Putamen (tissue), 1 donor: ENCODE measurements around the gene GAGE2A.
"Not testable (repeated sequence)": the region's sequence is repeated elsewhere in the genome, so short reads cannot be mapped to it uniquely, and the experiment has no call there.

Experiments used
- DNase-seq: peaks from one replicate; pipeline ENCODE4 v3.0.0-alpha.2; 2016; ENCODE audit warnings: low spot score

GAGE2A gene

GRCh38 chrX:49589196-49589595 lies at the start of gene GAGE2A:
Gene GAGE2A (plus strand): TSS chrX:49589496. CDS start chrX:49590651, 1,155 bp downstream.
- not testable (repeated sequence) for DNase-seq

DNA sequence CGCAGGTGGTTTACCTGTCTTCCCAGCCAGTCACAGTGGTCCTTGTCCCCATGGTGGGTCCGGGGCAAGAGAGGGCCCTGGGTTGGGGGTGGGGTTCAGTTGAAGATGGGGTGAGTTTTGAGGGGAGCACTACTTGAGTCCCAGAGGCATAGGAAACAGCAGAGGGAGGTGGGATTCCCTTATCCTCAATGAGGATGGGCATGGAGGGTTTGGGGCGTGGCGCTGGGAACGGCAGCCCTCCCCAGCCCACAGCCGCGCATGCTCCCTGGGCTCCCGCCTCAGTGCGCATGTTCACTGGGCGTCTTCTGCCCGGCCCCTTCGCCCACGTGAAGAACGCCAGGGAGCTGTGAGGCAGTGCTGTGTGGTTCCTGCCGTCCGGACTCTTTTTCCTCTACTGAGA lies 47.9 kb upstream of the GAGE2A start, which contains the start of gene GAGE12D:
TSS of gene GAGE12D (plus strand) at position 301 of the 400 bp plus-strand sequence. CDS start 1,155 bp downstream, outside the sequence.
- not testable (repeated sequence) for DNase-seq

GRCh38 chrX:49550989-49551388 lies 38.3 kb upstream of the GAGE2A start, which contains the start of gene GAGE12E:
Gene GAGE12E (plus strand): TSS chrX:49551289. CDS start chrX:49552444, 1,155 bp downstream.
- DNase-seq: not testable (repeated sequence)

DNA sequence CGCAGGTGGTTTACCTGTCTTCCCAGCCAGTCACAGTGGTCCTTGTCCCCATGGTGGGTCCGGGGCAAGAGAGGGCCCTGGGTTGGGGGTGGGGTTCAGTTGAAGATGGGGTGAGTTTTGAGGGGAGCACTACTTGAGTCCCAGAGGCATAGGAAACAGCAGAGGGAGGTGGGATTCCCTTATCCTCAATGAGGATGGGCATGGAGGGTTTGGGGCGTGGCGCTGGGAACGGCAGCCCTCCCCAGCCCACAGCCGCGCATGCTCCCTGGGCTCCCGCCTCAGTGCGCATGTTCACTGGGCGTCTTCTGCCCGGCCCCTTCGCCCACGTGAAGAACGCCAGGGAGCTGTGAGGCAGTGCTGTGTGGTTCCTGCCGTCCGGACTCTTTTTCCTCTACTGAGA lies 28.8 kb upstream of the GAGE2A start, which contains the start of gene GAGE12F:
TSS of gene GAGE12F (plus strand) at position 301 of the 400 bp plus-strand sequence. CDS start 1,155 bp downstream, outside the sequence.
- not testable (repeated sequence) for DNase-seq

GRCh38 chrX:49568728-49569127 lies 20.6 kb upstream of the GAGE2A start:
- DNase-seq: not testable (repeated sequence)

GRCh38 chrX:49569152-49569551 lies 20.1 kb upstream of the GAGE2A start:
- not testable (repeated sequence) for DNase-seq

GRCh38 chrX:49570100-49570499 lies 19.2 kb upstream of the GAGE2A start, which contains the start of gene GAGE12G:
Gene GAGE12G (plus strand): TSS chrX:49570400. CDS start chrX:49571555, 1,155 bp downstream.
- DNase-seq: not testable (repeated sequence)

- DNase-seq: not testable (repeated sequence)
These were observed 9.6 kb upstream of the GAGE2A start, which contains the start of gene GAGE12H for GRCh38 chrX:49579649-49580048. Gene GAGE12H (plus strand): TSS chrX:49579949. CDS start chrX:49581104, 1,155 bp downstream.

DNA sequence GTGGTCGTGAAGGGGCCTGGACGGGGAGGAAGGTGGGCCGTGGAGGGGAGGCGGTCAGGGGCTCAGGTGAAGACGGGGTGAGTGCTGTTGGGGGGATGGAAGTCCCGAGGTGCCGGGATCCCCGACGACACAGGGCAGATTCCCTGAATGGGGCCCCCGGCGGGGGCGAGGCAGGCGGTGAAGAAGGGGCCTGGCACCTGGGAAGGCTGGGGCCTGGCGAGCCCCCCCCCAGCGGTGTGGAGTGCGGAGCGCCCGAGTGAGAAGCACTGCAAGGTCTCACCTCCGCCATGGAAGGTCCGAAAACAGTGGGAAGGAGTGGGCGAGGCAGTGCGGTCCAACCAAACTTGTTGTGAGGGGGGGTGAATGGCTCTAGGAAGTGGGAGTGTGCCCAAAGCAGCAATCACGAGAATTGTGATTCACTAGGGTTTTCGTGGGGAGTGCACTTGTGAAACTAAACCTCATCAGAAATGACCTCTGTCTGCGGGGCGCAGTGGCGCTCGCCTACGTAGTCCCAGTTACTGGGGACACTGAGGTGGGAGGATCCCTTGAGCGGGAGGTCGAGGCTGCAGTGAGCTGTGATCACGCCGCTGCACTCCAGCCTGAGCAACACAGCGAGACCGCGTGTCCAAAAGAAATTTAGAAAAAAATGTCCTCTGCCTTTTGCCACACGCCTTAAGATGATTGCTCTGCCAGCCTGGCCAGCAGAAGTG lies 628 bp downstream of the GAGE2A start:
- DNase-seq: not testable (repeated sequence)

DNA sequence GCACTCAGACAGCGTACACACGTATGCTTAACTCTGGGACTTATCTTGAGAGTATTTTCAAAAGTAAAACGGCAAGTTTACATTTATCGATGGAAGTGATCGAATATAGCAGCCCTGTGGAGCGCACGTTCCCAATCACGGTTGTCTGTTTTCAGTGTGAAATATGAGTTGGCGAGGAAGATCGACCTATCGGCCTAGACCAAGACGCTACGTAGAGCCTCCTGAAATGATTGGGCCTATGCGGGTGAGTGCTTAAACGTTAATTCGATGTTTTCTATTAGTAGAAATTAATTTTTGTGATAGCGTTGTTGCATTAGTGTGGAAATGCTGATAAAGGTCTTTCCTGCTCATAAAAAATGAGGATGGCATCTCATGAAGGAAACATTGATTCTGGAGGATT lies 1.2 kb downstream of the GAGE2A start:
- not testable (repeated sequence) for DNase-seq

DNA sequence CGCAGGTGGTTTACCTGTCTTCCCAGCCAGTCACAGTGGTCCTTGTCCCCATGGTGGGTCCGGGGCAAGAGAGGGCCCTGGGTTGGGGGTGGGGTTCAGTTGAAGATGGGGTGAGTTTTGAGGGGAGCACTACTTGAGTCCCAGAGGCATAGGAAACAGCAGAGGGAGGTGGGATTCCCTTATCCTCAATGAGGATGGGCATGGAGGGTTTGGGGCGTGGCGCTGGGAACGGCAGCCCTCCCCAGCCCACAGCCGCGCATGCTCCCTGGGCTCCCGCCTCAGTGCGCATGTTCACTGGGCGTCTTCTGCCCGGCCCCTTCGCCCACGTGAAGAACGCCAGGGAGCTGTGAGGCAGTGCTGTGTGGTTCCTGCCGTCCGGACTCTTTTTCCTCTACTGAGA lies 9.4 kb downstream of the GAGE2A start, which contains the start of gene GAGE1:
TSS of gene GAGE1 (plus strand) at position 301 of the 400 bp plus-strand sequence. CDS start 1,155 bp downstream, outside the sequence.
- not testable (repeated sequence) for DNase-seq

DNA sequence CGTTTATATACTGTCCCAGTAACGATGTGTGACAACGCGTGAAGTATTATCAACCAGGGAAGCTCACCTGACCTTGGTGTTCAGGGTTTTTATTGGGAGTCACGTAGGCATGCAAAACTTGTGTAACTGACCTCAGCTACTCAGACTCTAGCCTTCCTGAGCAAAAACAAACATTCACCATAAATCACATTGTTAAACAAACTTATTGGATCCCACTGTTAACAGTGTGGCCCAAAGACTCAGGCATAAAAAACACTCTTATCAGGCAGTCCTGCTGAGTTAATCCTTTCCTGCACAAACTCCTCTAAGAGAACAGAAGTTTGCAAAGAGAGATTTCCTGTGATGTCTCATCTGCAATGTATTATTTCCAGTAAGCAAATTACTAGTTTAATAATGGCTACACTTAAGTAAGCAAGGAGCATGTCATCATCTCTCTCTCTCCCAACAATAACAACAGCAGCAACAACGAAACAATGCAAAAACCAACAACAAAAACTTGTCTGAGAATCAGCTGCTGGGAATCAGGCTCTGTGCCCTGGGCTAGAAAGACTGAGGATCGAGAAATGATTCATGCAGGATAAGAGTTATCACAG lies 21.5 kb downstream of the GAGE2A start:
- DNase-seq: no peak

DNA sequence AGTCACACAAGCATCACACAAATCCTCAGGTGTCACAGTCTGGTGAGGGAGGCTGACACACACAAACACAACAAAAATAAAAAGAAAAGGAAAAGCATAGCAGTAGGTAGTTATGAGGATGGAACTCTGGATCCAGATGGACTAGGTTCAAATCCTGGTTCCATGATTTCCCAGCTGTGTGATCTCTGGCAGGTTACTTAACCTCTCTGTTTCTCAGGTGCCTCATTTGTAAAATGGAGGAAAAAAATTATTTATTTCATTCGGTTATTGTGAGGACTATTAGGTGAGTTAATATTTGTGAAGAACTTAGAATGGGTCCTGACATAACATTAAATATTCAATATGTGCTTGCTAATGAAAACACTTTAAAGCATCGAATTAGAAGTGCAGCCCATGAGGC lies 29.3 kb downstream of the GAGE2A start:
- no peak for DNase-seq

DNA sequence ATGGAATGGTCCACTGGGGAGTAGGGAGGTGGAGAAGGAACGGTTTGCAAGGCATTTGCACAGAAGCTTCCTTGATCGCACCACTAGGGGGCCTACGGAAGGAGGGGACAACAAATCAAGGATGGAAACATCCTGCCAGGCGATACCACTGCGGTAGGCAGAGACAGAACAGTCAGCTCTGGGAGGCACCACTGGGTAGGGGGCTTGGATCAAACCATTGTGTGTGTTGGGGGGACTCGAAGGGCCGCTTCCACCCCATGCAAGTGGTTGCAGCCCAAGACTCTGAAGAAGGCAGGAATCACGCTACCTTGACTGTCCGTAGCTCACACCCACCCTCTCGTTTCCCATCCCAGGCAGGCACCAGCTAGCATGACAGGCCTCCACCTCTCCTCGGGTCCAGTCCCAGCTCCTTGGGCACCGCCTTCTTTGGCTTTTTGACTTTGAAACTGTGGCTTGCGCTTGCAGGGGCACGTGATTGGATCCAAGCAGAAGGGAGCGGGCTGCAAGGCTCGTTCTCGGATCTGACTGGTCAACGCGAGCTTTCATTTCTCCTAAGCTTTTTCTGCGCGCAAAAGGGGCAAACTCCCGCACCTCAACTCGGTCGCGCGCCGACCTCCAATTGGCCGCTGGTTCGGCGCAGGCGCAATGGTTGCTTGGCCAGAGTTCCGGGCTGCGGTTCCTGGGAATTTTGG lies 37.9 kb downstream of the GAGE2A start:
- no peak for DNase-seq

GRCh38 chrX:49644991-49645637 lies 55.8 kb downstream of the GAGE2A start:
- no peak for DNase-seq
